Measurements from ENCODE around the gene AGPAT2.

DNA sequence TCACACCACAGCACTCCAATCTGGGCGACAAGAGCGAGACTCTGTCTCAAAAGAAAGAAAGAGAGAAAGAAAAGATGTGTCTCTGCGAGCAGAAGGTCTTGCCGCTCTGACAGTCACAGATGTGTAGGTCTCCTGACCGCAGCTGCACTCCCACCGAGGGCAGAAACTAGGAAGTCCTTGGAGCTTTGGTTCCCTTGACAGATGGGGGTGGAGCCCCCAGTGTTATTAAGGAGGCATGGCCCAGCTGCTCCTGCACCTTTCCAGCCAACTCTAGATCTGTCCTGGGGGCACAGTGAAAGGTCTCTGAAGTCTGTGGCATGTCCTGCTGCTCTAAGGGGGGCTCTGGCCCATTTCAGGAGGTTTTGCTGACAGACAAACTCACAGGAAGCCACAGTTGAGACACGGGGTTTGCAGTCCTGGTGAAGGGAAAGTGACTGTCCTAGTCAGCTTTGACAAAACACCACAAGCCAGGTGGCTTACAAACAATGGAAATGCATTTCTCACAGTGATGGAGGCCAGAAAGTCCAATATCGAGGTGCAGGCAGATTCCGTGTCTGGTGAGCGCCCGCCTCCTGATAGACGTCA is 16.1 kb upstream of the AGPAT2 start:
- TF ChIP-seq, protein P1, sequence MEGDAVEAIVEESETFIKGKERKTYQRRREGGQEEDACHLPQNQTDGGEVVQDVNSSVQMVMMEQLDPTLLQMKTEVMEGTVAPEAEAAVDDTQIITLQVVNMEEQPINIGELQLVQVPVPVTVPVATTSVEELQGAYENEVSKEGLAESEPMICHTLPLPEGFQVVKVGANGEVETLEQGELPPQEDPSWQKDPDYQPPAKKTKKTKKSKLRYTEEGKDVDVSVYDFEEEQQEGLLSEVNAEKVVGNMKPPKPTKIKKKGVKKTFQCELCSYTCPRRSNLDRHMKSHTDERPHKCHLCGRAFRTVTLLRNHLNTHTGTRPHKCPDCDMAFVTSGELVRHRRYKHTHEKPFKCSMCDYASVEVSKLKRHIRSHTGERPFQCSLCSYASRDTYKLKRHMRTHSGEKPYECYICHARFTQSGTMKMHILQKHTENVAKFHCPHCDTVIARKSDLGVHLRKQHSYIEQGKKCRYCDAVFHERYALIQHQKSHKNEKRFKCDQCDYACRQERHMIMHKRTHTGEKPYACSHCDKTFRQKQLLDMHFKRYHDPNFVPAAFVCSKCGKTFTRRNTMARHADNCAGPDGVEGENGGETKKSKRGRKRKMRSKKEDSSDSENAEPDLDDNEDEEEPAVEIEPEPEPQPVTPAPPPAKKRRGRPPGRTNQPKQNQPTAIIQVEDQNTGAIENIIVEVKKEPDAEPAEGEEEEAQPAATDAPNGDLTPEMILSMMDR (IDR thresholded peaks at IDR 0.05) = no peak
- TF ChIP-seq EZH2 (IDR thresholded peaks at IDR 0.05; ENCODE audit: borderline replicate concordance, insufficient read depth, low read depth, low read length, poor library complexity, severe bottlenecking) = no peak

All from B cell (primary cell).